Measurements from ENCODE around the gene KIAA1614.

Gene KIAA1614

GRCh38 chr1:180919183-180919700 is 6.5 kb downstream of the KIAA1614 start:
- peaks cover 0 to 13% of the 10 kb centered on the region in 2 donors for H3K36me3 ChIP-seq (ENCODE audit: control insufficient read depth in 1 of 2, insufficient read depth in 2 of 2, low read length in 2 of 2)
- peaks cover 0 to 1% of the 10 kb centered on the region in 2 donors for H3K4me1 ChIP-seq (ENCODE audit: control insufficient read depth in 1 of 2, insufficient read depth in 2 of 2, low read length in 2 of 2)
- no peak overlapping the region for H3K4me3 ChIP-seq (ENCODE audit: low read depth in 1 of 2, low read length in 2 of 2)
- H3K27ac ChIP-seq (ENCODE audit: low read length) = no peak overlapping the region
- no peaks in the 10 kb centered on the region for H3K27me3 ChIP-seq (ENCODE audit: low read depth, low read length)
- H3K9me3 ChIP-seq (ENCODE audit: control insufficient read depth in 1 of 2, low read length in 2 of 2) = no peaks in the 10 kb centered on the region

GRCh38 chr1:180920193-180920592 is 7.5 kb downstream of the KIAA1614 start:
- Histone ChIP-seq H3K4me1 (ENCODE audit: control insufficient read depth in 1 of 2, insufficient read depth in 2 of 2, low read length in 2 of 2) (peaks cover 0 to under 1% of the 10 kb centered on the region in 2 donors), H3K36me3 (ENCODE audit: control insufficient read depth in 1 of 2, insufficient read depth in 2 of 2, low read length in 2 of 2) (peaks cover 0 to 13% of the 10 kb centered on the region in 2 donors), H3K9me3 (ENCODE audit: control insufficient read depth in 1 of 2, low read length in 2 of 2) (no peaks in the 10 kb centered on the region), H3K27me3 (ENCODE audit: low read depth, low read length) (no peaks in the 10 kb centered on the region), H3K27ac (ENCODE audit: low read length) (no peak overlapping the region), H3K4me3 (ENCODE audit: low read depth in 1 of 2, low read length in 2 of 2) (no peak overlapping the region)

- Histone ChIP-seq H3K9me3 (ENCODE audit: control insufficient read depth in 1 of 2, low read length in 2 of 2) (no peaks in the 10 kb centered on the region), H3K4me3 (ENCODE audit: low read depth in 1 of 2, low read length in 2 of 2) (no peak overlapping the region), H3K4me1 (ENCODE audit: control insufficient read depth in 1 of 2, insufficient read depth in 2 of 2, low read length in 2 of 2) (peaks cover 3 to 5% of the 10 kb centered on the region in 2 donors), H3K36me3 (ENCODE audit: control insufficient read depth in 1 of 2, insufficient read depth in 2 of 2, low read length in 2 of 2) (peaks cover 0 to 13% of the 10 kb centered on the region in 2 donors), H3K27ac (ENCODE audit: low read length) (no peak overlapping the region), H3K27me3 (ENCODE audit: low read depth, low read length) (no peaks in the 10 kb centered on the region)
Observed at GRCh38 chr1:180920702-180921101, 8.0 kb downstream of the KIAA1614 start.

- Histone ChIP-seq H3K36me3 (ENCODE audit: control insufficient read depth in 1 of 2, insufficient read depth in 2 of 2, low read length in 2 of 2) (peaks cover 0 to 13% of the 10 kb centered on the region in 2 donors), H3K27ac (ENCODE audit: low read length) (no peak overlapping the region), H3K9me3 (ENCODE audit: control insufficient read depth in 1 of 2, low read length in 2 of 2) (no peaks in the 10 kb centered on the region), H3K27me3 (ENCODE audit: low read depth, low read length) (no peaks in the 10 kb centered on the region), H3K4me3 (ENCODE audit: low read depth in 1 of 2, low read length in 2 of 2) (no peak overlapping the region), H3K4me1 (ENCODE audit: control insufficient read depth in 1 of 2, insufficient read depth in 2 of 2, low read length in 2 of 2) (peaks cover 9 to 12% of the 10 kb centered on the region in 2 donors)
Observed at GRCh38 chr1:180921386-180921785, 8.7 kb downstream of the KIAA1614 start.

GRCh38 chr1:180921891-180922630 is 9.4 kb downstream of the KIAA1614 start:
- no peaks in the 10 kb centered on the region for H3K9me3 ChIP-seq (ENCODE audit: control insufficient read depth in 1 of 2, low read length in 2 of 2)
- H3K4me3 ChIP-seq (ENCODE audit: low read depth in 1 of 2, low read length in 2 of 2) = no peak overlapping the region
- H3K27ac ChIP-seq (ENCODE audit: low read length) = no peak overlapping the region
- H3K4me1 ChIP-seq (ENCODE audit: control insufficient read depth in 1 of 2, insufficient read depth in 2 of 2, low read length in 2 of 2) = peaks cover 14 to 19% of the 10 kb centered on the region in 2 donors
- no peaks in the 10 kb centered on the region for H3K27me3 ChIP-seq (ENCODE audit: low read depth, low read length)
- H3K36me3 ChIP-seq (ENCODE audit: control insufficient read depth in 1 of 2, insufficient read depth in 2 of 2, low read length in 2 of 2) = peaks cover 0 to 13% of the 10 kb centered on the region in 2 donors

- Histone ChIP-seq H3K9me3 (ENCODE audit: control insufficient read depth in 1 of 2, low read length in 2 of 2) (no peaks in the 10 kb centered on the region), H3K4me1 (ENCODE audit: control insufficient read depth in 1 of 2, insufficient read depth in 2 of 2, low read length in 2 of 2) (peaks cover 16 to 25% of the 10 kb centered on the region in 2 donors), H3K4me3 (ENCODE audit: low read depth in 1 of 2, low read length in 2 of 2) (no peak overlapping the region), H3K27ac (ENCODE audit: low read length) (no peak overlapping the region), H3K36me3 (ENCODE audit: control insufficient read depth in 1 of 2, insufficient read depth in 2 of 2, low read length in 2 of 2) (peaks cover 0 to 13% of the 10 kb centered on the region in 2 donors), H3K27me3 (ENCODE audit: low read depth, low read length) (no peaks in the 10 kb centered on the region)
Observed at GRCh38 chr1:180922631-180923015, 9.9 kb downstream of the KIAA1614 start.

GRCh38 chr1:180923021-180923841 is 10.5 kb downstream of the KIAA1614 start:
- no peak overlapping the region for H3K4me3 ChIP-seq (ENCODE audit: low read depth in 1 of 2, low read length in 2 of 2)
- no peaks in the 10 kb centered on the region for H3K27me3 ChIP-seq (ENCODE audit: low read depth, low read length)
- H3K9me3 ChIP-seq (ENCODE audit: control insufficient read depth in 1 of 2, low read length in 2 of 2) = no peaks in the 10 kb centered on the region
- H3K4me1 ChIP-seq (ENCODE audit: control insufficient read depth in 1 of 2, insufficient read depth in 2 of 2, low read length in 2 of 2) = peaks cover 16 to 31% of the 10 kb centered on the region in 2 donors
- peaks cover 0 to 9% of the 10 kb centered on the region in 2 donors for H3K36me3 ChIP-seq (ENCODE audit: control insufficient read depth in 1 of 2, insufficient read depth in 2 of 2, low read length in 2 of 2)
- H3K27ac ChIP-seq (ENCODE audit: low read length) = no peak overlapping the region

- peaks cover 16 to 37% of the 10 kb centered on the region in 2 donors for H3K4me1 ChIP-seq (ENCODE audit: control insufficient read depth in 1 of 2, insufficient read depth in 2 of 2, low read length in 2 of 2)
Observed at GRCh38 chr1:180923887-180924286, 11.2 kb downstream of the KIAA1614 start.

GRCh38 chr1:180924939-180925338 is 12.2 kb downstream of the KIAA1614 start:
- H3K27ac ChIP-seq (ENCODE audit: low read length) = no peak overlapping the region
- H3K9me3 ChIP-seq (ENCODE audit: control insufficient read depth in 1 of 2, low read length in 2 of 2) = no peaks in the 10 kb centered on the region
- H3K4me1 ChIP-seq (ENCODE audit: control insufficient read depth in 1 of 2, insufficient read depth in 2 of 2, low read length in 2 of 2) = peaks cover 16 to 43% of the 10 kb centered on the region in 2 donors
- no peak overlapping the region for H3K4me3 ChIP-seq (ENCODE audit: low read depth in 1 of 2, low read length in 2 of 2)
- H3K36me3 ChIP-seq (ENCODE audit: control insufficient read depth in 1 of 2, insufficient read depth in 2 of 2, low read length in 2 of 2) = peaks cover 4 to 5% of the 10 kb centered on the region in 2 donors
- no peaks in the 10 kb centered on the region for H3K27me3 ChIP-seq (ENCODE audit: low read depth, low read length)

More at GRCh38 chr1:180923887-180924286, 11.2 kb downstream of the KIAA1614 start:
- Histone ChIP-seq H3K4me3 (ENCODE audit: low read depth in 1 of 2, low read length in 2 of 2) (no peak overlapping the region), H3K27me3 (ENCODE audit: low read depth, low read length) (no peaks in the 10 kb centered on the region), H3K9me3 (ENCODE audit: control insufficient read depth in 1 of 2, low read length in 2 of 2) (no peaks in the 10 kb centered on the region), H3K27ac (ENCODE audit: low read length) (no peak overlapping the region), H3K36me3 (ENCODE audit: control insufficient read depth in 1 of 2, insufficient read depth in 2 of 2, low read length in 2 of 2) (peaks cover 0 to 2% of the 10 kb centered on the region in 2 donors)

GRCh38 chr1:180925471-180926051 is 12.9 kb downstream of the KIAA1614 start:
- peaks cover 4 to 5% of the 10 kb centered on the region in 2 donors for H3K36me3 ChIP-seq (ENCODE audit: control insufficient read depth in 1 of 2, insufficient read depth in 2 of 2, low read length in 2 of 2)
- no peaks in the 10 kb centered on the region for H3K27me3 ChIP-seq (ENCODE audit: low read depth, low read length)
- H3K9me3 ChIP-seq (ENCODE audit: control insufficient read depth in 1 of 2, low read length in 2 of 2) = no peaks in the 10 kb centered on the region
- H3K4me1 ChIP-seq (ENCODE audit: control insufficient read depth in 1 of 2, insufficient read depth in 2 of 2, low read length in 2 of 2) = peaks cover 16 to 43% of the 10 kb centered on the region in 2 donors
- no peak overlapping the region for H3K4me3 ChIP-seq (ENCODE audit: low read depth in 1 of 2, low read length in 2 of 2)
- peak overlapping the region; percentile 9 for H3K27ac ChIP-seq (ENCODE audit: low read length)
